Renal cortical epithelial cell (primary cell): ENCODE data around the gene CLK1. TPM values are rescaled to one million over a fixed set of nuclear protein-coding genes. Genes with fewer than 3 reads are reported as not detected.
"Not testable (repeated sequence)": the region's sequence is repeated elsewhere in the genome, so short reads cannot be mapped to it uniquely, and the experiment has no call there.

Experiments
- DNase-seq: peaks from one replicate; pipeline ENCODE4 v3.0.0-alpha.2; 2011; ENCODE audit warnings: low read depth
- total RNA-seq: library from RNA; depleted of rRNA; stranded (reverse); fragments of >200 nt; gene quantifications from 2 replicates; pipeline ENCODE4 v1.2.3, GENCODE V29; 2014

Gene CLK1
- total RNA-seq, result 32.1 and 84.2 TPM in 2 replicates

GRCh38 chr2:200864176-200865034 lies at the start of gene CLK1:
TSS of gene CLK1 (minus strand) at chr2:200864658. CDS start at chr2:200861862, 2,796 bp downstream.
- DNase-seq, result peak; percentile 82

DNA sequence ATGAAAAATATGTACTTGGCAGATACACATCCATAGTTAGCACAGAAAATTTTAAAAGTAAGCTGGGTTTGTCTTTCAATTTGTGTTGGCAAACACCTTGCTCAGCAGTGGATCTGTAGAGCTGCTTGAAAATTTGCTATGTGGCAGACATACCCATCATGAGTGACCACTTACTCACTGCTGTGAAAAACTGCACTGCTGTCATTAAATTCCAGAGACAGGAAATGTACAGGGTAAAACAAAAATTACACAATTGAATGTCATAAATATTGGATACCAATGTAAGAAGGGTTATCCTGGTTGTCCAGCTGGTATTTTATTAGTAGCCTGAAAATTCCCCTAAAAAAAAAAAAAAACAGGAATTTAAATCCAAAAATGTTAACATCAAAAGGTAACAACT lies 49.2 kb upstream of the CLK1 start:
- peak; percentile 11 for DNase-seq

DNA sequence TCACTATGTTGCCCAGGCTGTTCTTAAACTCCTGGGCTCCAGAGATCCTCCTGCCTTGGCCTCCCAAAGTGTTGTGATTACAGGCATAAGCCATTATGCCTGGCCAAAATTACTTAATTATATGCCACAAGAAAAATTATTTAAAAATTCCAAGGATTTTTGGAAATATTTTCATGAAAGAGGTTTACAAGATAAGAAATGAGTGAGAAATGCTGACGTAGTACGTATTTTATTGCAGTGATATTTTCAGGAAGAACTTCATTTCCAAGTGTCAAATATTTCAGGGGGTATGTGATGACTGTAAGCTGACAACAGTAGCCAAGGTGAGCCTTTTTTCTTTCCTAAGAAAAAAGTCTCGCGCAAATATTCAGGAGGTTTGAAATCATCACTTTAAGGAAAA lies 45.5 kb upstream of the CLK1 start:
- no peak for DNase-seq

DNA sequence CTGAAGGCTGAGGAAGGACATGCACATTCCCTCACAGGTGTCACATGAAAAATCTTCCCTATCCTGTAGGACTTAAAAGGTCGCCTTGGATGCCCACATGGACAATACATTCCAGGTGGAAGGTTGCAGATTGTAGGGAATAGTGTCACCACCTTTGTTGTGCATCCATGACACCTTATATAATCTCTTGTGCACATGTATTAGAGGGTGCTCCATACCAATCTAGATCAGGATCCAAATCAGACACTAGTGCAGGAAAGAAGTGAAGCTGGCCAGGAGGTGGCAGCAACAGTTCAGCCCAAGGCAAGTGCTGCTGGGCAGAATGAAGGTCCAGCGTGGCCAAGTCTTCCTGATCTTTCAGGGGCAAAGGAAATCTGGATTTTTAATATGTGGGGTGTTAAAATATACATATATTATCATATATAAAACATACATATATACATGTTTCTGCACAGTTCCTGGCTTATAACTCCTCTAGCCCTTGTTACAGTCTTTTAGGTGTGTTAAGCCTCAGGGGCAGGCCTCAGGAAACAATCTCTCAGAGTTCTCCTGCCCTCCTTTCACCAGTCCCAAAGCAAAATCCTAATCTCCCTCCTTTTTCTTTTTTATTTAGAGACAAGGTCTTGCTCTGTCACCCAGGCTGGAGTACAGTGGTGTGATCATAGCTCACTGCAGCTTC lies 41.3 kb upstream of the CLK1 start:
- peak; percentile 63 for DNase-seq

DNA sequence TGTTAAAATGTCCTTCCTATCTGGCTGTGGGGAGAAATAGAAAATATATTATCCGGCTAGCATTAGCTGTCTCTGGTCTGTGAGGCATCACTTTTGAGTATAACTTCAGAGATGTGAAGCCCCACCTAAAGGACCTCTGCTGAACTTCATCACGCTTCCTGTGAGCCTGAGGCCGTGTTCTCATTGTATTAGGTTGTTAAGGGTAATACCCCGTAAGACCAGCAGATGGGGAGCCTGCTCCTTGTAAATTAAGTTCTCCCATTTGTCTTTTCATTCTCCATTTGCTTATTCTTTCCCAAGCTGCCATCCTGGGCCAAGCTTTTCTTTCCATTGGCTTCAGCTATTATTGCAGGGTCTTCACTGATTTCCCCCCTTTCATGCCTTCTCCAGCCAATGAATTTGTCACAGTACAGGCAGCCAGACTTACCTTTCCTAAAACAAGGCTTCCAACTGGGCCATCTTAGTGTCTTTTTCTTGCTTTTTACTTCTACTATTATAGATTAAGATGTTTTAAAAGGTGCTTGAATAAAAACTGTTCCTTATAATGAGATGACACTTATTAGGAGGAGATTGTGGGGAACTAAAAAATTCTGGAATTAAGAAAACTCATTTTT lies 37.1 kb upstream of the CLK1 start:
- peak; percentile 89 for DNase-seq

- DNase-seq, result no peak
Observed at GRCh38 chr2:200899482-200899881, 35.0 kb upstream of the CLK1 start.

DNA sequence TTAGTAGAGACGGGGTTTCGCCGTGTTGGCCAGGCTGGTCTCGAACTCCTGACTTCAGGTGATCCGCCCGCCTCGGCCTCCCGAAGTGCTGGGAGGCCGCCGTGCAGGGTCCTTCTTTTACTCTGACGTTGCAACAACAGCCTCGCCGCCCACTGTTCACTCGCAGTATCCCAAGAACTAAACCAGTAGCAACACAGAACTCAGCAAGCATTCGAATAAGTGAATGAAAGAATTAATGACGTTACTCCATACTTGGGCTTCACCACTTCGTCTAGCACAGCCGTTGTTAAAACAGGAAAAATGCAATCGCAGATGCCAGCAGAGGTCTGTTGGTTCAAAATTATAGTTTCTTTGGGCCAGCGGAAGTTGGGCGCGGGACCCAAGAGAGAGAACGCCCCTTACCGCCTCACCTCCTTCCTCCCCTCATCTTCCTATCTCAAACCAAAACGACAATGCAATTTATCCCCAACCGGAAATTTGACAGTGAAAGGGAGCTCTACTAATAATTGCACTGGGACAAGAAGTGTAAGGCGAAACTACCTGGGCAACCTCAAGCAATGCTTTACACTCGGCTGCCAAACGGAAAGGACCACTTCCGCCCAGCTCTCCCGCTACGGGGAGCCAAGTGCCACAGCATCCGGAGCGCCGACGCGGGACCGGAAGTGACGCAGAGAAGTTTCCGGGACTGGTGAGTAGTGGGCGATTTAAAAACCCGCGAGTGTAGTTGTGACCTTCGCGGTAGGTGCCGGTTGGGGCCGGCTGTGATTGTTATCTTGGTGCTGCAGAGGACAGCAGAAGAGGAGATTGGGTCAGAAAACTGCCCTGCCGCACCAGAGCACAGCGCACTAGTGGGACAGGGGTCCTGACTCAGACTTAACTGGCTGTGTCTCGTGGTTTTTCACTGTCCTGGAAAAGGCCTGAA lies 24.5 kb upstream of the CLK1 start, which contains the start of the genes NIF3L1 and PPIL3:
Gene NIF3L1, plus strand, starts transcription at position 668 of the 922 bp plus-strand sequence. CDS start 2,573 bp downstream, outside the sequence.
Gene PPIL3, minus strand, starts transcription at position 374 of the 922 bp plus-strand sequence. CDS start 1,462 bp downstream, outside the sequence.
- peak; percentile 95 for DNase-seq

GRCh38 chr2:200881715-200882249 lies 17.3 kb upstream of the CLK1 start:
- DNase-seq, result not testable (repeated sequence)

DNA sequence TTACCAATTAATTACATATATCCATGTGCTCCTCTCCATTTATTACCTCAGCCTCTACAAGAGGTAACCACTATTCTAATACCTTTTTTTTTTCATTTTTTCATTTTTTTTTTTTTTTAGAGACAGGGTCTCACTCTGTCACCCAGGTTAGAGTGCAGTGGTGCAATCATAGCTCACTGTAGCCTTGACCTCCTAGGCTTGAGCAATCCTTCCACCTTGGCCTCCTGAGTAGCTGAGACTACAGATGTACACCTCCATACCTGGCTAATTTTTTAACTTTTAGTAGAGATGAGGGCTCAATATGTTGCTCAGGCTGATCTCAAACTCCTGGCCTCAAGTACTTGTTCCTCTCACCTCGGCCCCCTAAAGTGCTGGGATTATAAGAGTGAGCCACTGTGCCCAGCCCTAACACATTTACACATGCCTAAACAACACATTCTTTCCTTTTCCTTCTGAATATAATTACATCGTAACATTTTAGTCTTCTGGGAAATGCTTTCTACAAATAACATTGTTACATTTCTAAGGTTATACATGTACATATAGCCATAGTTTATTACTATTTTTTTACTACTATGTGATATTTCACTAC lies 13.9 kb upstream of the CLK1 start:
- DNase-seq, result no peak

- DNase-seq, result no peak
Observed at GRCh38 chr2:200877443-200877842, 13.0 kb upstream of the CLK1 start.

DNA sequence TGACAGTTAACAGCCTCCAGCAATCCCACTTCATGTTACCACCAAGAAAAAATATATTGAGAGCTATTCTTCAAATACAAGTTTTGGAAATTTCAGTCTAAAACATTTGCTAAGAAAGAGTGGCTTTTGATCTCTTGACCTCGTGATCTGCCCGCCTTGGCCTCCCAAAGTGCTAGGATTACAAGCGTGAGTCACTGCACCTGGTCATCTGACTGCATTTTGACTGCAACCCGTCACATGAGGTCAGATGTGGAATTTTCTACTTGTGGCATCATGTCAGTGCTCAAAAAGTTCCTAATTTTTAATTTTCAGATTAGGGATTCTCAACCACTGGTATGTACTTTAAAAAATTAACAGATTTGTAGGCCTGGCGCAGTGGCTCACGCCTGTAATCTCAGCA lies 9.1 kb upstream of the CLK1 start:
- no peak for DNase-seq

GRCh38 chr2:200871151-200871550 lies 6.7 kb upstream of the CLK1 start:
- no peak for DNase-seq

GRCh38 chr2:200869014-200869413 lies 4.6 kb upstream of the CLK1 start:
- no peak for DNase-seq

GRCh38 chr2:200863782-200864175 lies 679 bp downstream of the CLK1 start:
- DNase-seq, result peak; percentile 27

GRCh38 chr2:200862532-200863000 lies 1.9 kb downstream of the CLK1 start:
- peak; percentile 75 for DNase-seq

DNA sequence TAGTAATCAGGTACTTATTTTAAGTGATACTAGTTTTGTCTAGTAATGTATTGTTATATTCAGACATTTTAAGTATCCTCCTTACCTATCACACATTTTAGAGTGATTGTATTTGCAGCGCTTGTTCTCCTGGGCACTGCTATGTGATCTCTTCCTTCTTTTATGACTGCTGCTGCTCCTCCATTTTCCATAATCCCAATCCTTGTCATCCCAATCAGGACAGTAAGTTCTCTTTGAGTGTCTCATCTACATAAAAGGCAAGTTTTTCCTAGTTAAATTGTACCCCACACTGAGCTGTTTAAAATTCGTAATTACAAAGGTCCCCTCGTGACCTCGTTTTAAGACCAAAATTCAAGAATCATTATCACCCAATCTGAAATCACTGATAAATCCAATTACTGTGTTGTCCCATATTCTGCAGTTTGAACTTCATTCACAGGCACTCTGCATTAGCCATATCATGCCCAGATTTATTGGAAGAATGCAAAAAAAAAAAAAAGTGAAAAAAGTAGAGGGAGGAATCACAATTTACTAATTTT lies 2.8 kb downstream of the CLK1 start:
- no peak for DNase-seq

DNA sequence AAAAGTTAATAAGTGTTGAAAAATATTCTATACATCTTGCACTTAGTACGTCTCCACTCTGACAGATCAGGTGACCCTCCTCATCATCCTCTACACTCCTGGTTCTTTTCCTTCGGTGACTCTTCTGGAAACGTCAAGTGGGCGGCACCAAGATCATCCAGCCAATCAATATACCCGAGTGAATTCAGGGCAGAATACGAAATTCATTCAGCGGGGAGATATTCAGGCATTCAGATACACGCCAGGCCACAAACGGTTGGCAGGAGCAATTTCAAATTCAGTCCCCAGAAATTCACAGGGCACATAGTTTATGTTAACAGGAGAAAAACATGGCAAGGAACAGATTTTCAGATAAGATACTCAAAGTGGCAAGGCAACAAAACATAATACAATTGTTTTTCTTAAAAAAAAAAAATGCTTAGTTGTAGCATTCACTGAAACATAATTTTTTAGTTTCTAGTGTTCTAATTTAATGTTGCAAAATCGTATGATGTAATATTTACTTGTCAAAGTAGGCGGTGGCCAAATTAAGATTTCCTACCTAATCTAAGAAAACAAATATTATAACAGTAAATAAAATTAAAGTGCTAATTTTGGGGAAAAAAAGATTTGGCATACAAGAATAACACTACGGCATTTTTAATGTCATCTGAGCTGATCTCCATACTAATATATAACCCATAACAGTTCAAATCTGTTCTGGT lies 4.2 kb downstream of the CLK1 start:
- DNase-seq, result peak; percentile 19

DNA sequence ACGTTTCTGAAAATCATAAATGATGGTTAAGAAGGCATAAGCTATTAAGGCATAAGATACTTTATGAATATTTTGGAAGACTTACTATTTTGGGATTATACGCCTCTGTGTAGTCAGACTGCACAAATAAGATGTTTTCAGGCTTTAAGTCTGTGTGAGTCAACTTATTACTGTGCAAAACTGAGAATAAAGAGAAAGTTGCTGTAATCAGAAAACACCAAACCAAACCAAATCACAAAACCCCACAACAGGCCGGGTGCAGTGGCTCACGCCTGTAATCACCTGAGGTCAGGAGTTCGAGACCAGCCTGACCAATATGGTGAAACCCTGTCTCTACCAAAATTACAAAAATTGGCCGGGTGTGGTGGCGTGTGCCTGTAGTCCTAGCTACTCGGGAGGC lies 7.7 kb downstream of the CLK1 start:
- DNase-seq, result no peak

GRCh38 chr2:200852605-200853004 lies 11.9 kb downstream of the CLK1 start:
- no peak for DNase-seq
